ENCODE measurements around the gene TMC2. TPM values are rescaled to one million over a fixed set of nuclear protein-coding genes. Genes with fewer than 3 reads are reported as not detected.

TMC2 gene
- total RNA-seq, 1 experiment from 2014 or later = not detected

- CTCF ChIA-PET = no interaction called here
- H3K4me3 ChIP-seq (ENCODE audit: low read depth, low read length, poor library complexity, severe bottlenecking) = no peak overlapping the region
- no peaks in the 10 kb centered on the region for H3K4me1 ChIP-seq (ENCODE audit: insufficient read depth, low read length, poor library complexity, severe bottlenecking)
- intact Hi-C loops (cut with micrococcal nuclease; ENCODE audit: unreplicated experiment) = no loop called here
- no peaks in the 10 kb centered on the region for H3K9me3 ChIP-seq (ENCODE audit: low read depth, low read length, poor library complexity, severe bottlenecking)
- TF ChIP-seq CTCF (conservative IDR thresholded peaks at IDR 0.05; ENCODE audit: low read depth, low read length) (no peak), EZH2 (IDR thresholded peaks at IDR 0.05; ENCODE audit: borderline replicate concordance, low read depth, low read length, poor library complexity, severe bottlenecking) (no peak)
- no peaks in the 10 kb centered on the region for H3K36me3 ChIP-seq (ENCODE audit: insufficient read depth, low read length, poor library complexity, severe bottlenecking)
- H3K27me3 ChIP-seq (replicated peaks; ENCODE audit: insufficient read depth, low read depth, low read length, poor library complexity) = no peaks in the 10 kb centered on the region
- BruUV-seq (replicated peaks) = no TSS peak
- no peak overlapping the region for H3K27ac ChIP-seq (ENCODE audit: low read depth, low read length, poor library complexity, severe bottlenecking)
- DNase-seq (ENCODE audit: low spot score) = no peak
- POLR2A ChIA-PET (ENCODE audit: low non-redundant PET) = no interaction called here
Observed at GRCh38 chr20:2535711-2536559, 438 bp upstream of the TMC2 start.

- intact Hi-C loops (cut with micrococcal nuclease; ENCODE audit: unreplicated experiment) = no loop called here
- Histone ChIP-seq H3K27me3 (replicated peaks; ENCODE audit: insufficient read depth, low read depth, low read length, poor library complexity) (no peaks in the 10 kb centered on the region), H3K4me3 (ENCODE audit: low read depth, low read length, poor library complexity, severe bottlenecking) (no peak overlapping the region), H3K4me1 (ENCODE audit: insufficient read depth, low read length, poor library complexity, severe bottlenecking) (no peaks in the 10 kb centered on the region), H3K27ac (ENCODE audit: low read depth, low read length, poor library complexity, severe bottlenecking) (no peak overlapping the region), H3K36me3 (ENCODE audit: insufficient read depth, low read length, poor library complexity, severe bottlenecking) (no peaks in the 10 kb centered on the region), H3K9me3 (ENCODE audit: low read depth, low read length, poor library complexity, severe bottlenecking) (no peaks in the 10 kb centered on the region)
- DNase-seq (ENCODE audit: low spot score) = no peak
- ChIA-PET CTCF (no interaction called here), POLR2A (ENCODE audit: low non-redundant PET) (no interaction called here)
- no TSS peak for BruUV-seq (replicated peaks)
- TF ChIP-seq CTCF (conservative IDR thresholded peaks at IDR 0.05; ENCODE audit: low read depth, low read length) (no peak), EZH2 (IDR thresholded peaks at IDR 0.05; ENCODE audit: borderline replicate concordance, low read depth, low read length, poor library complexity, severe bottlenecking) (no peak)
Observed at GRCh38 chr20:2537101-2537500, 728 bp downstream of the TMC2 start.

GRCh38 chr20:2538356-2538755 lies 2.0 kb downstream of the TMC2 start:
- intact Hi-C loops (cut with micrococcal nuclease; ENCODE audit: unreplicated experiment) = no loop called here
- CTCF ChIA-PET = no interaction called here
- H3K4me3 ChIP-seq (ENCODE audit: low read depth, low read length, poor library complexity, severe bottlenecking) = no peak overlapping the region
- no peaks in the 10 kb centered on the region for H3K36me3 ChIP-seq (ENCODE audit: insufficient read depth, low read length, poor library complexity, severe bottlenecking)
- DNase-seq (ENCODE audit: low spot score) = no peak
- H3K27ac ChIP-seq (ENCODE audit: low read depth, low read length, poor library complexity, severe bottlenecking) = no peak overlapping the region
- no TSS peak for BruUV-seq (replicated peaks)
- H3K4me1 ChIP-seq (ENCODE audit: insufficient read depth, low read length, poor library complexity, severe bottlenecking) = no peaks in the 10 kb centered on the region
- TF ChIP-seq CTCF (conservative IDR thresholded peaks at IDR 0.05; ENCODE audit: low read depth, low read length) (no peak), EZH2 (IDR thresholded peaks at IDR 0.05; ENCODE audit: borderline replicate concordance, low read depth, low read length, poor library complexity, severe bottlenecking) (no peak)
- H3K27me3 ChIP-seq (replicated peaks; ENCODE audit: insufficient read depth, low read depth, low read length, poor library complexity) = no peaks in the 10 kb centered on the region
- POLR2A ChIA-PET (ENCODE audit: low non-redundant PET) = no interaction called here
- H3K9me3 ChIP-seq (ENCODE audit: low read depth, low read length, poor library complexity, severe bottlenecking) = no peaks in the 10 kb centered on the region

All from A673 (cell line).